DOHH2 (cell line): ENCODE data around the gene ATG16L1.

ENCODE experiments used
- H3F3A ChIP-seq: fragments of 200-600 bp; sonication (generic), shearing (Covaris generic); 2 replicates; pipeline ENCODE4 v1.6.0; 2016; ENCODE audit warnings: antibody characterized with exemption, mild to moderate bottlenecking; ENCODE audit not compliant: control insufficient read depth, insufficient read depth
- H3K27ac ChIP-seq: fragments of 200-600 bp; sonication (generic); 2 replicates; pipeline ENCODE4 v1.5.1; 2014; ENCODE audit warnings: low read depth, mild to moderate bottlenecking, low read length, moderate library complexity
- H3K27me3 ChIP-seq: fragments of 200-600 bp; sonication (generic); 2 replicates; pipeline ENCODE4 v1.6.1; 2014; ENCODE audit warnings: mild to moderate bottlenecking, low read length, mixed read lengths; ENCODE audit not compliant: control insufficient read depth
- H3K36me3 ChIP-seq: fragments of 200-600 bp; sonication (generic); 2 replicates; pipeline ENCODE4 v1.6.1; 2014; ENCODE audit warnings: mild to moderate bottlenecking, low read length, moderate library complexity, mixed read lengths; ENCODE audit not compliant: control insufficient read depth
- H3K4me1 ChIP-seq: fragments of 200-600 bp; sonication (generic); 2 replicates; pipeline ENCODE4 v1.6.1; 2014; ENCODE audit warnings: mild to moderate bottlenecking, low read length, mixed read lengths; ENCODE audit not compliant: control insufficient read depth
- H3K4me2 ChIP-seq: fragments of 200-600 bp; sonication (generic); 2 replicates; pipeline ENCODE4 v1.6.0; 2014; ENCODE audit warnings: mild to moderate bottlenecking, low read length, moderate library complexity
- H3K4me3 ChIP-seq: fragments of 200-600 bp; sonication (generic); 2 replicates; pipeline ENCODE4 v1.5.1; 2014; ENCODE audit warnings: mild to moderate bottlenecking, low read length, mixed read lengths
- H3K79me2 ChIP-seq: fragments of 200-600 bp; sonication (generic); 2 replicates; pipeline ENCODE4 v1.6.1; 2014; ENCODE audit warnings: mild to moderate bottlenecking, low read length, mixed read lengths; ENCODE audit not compliant: control insufficient read depth
- H3K9me2 ChIP-seq: fragments of 200-600 bp; sonication (generic); replicated peaks from 2 replicates; pipeline ENCODE4 v1.6.1; 2014; ENCODE audit warnings: mild to moderate bottlenecking, low read length, mixed read lengths; ENCODE audit not compliant: control insufficient read depth
- H3K9me3 ChIP-seq: fragments of 200-600 bp; sonication (generic); 2 replicates; pipeline ENCODE4 v1.6.1; 2014; ENCODE audit warnings: antibody characterized with exemption, low read length, mixed read lengths; ENCODE audit not compliant: control insufficient read depth, insufficient read depth
- H4K20me1 ChIP-seq: fragments of 200-600 bp; sonication (generic); 2 replicates; pipeline ENCODE4 v1.6.0; 2014; ENCODE audit warnings: low read depth, mild to moderate bottlenecking, antibody characterized with exemption, low read length, moderate library complexity; ENCODE audit not compliant: control insufficient read depth, insufficient read depth
- EZH2phosphoT487 ChIP-seq: fragments of 200-600 bp; sonication (generic); IDR thresholded peaks from 2 replicates; pipeline ENCODE4 v1.6.1; 2017; ENCODE audit warnings: borderline replicate concordance, mild to moderate bottlenecking, antibody characterized with exemption, low read length, moderate library complexity, mixed read lengths
- TF ChIP-seq, protein P1 (sequence below): fragments of 200-600 bp; sonication (generic); IDR thresholded peaks from one replicate; pipeline ENCODE4 v1.5.1; 2014; ENCODE audit warnings: antibody characterized with exemption, mild to moderate bottlenecking, low read depth, low read length; ENCODE audit not compliant: poor library complexity, severe bottlenecking

The ATG16L1 gene

DNA sequence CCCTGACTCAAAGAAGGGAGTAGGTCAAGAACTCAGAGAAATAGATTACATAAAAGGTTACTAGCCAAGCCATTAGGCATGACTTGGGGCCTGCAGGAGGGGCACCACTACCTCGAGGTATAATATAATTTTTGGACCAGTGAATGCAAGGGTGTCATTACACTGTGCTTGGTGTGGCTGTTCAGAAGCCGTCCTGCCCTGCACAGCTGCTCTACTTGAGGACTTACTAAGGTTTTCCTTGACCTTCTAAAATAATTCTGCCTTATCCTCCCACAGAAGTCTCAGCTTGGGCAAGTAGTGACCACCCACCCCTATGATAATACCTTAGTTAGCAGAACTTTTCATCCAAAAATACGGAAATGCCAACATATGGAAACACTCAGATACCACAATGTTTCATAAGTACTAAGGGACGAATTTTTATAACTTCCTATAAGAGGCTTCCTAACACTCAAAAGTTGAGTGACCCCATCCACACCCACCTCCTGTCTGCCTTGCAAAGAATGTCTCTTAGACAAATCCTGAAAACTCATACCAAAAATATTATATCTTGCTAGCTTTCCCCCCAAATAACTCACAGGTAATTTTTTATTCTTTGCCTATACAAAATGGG lies 17.7 kb upstream of the ATG16L1 start:
- no peaks in the 10 kb centered on the region for H3K9me2 ChIP-seq
- no peak overlapping the region for H3K4me2 ChIP-seq
- no peaks in the 10 kb centered on the region for H3K79me2 ChIP-seq
- no peaks in the 10 kb centered on the region for H3K4me1 ChIP-seq
- no peak overlapping the region for H3K4me3 ChIP-seq
- no peaks in the 10 kb centered on the region for H4K20me1 ChIP-seq
- no peaks in the 10 kb centered on the region for H3K36me3 ChIP-seq
- H3K27ac ChIP-seq = no peak overlapping the region
- TF ChIP-seq, protein P1, sequence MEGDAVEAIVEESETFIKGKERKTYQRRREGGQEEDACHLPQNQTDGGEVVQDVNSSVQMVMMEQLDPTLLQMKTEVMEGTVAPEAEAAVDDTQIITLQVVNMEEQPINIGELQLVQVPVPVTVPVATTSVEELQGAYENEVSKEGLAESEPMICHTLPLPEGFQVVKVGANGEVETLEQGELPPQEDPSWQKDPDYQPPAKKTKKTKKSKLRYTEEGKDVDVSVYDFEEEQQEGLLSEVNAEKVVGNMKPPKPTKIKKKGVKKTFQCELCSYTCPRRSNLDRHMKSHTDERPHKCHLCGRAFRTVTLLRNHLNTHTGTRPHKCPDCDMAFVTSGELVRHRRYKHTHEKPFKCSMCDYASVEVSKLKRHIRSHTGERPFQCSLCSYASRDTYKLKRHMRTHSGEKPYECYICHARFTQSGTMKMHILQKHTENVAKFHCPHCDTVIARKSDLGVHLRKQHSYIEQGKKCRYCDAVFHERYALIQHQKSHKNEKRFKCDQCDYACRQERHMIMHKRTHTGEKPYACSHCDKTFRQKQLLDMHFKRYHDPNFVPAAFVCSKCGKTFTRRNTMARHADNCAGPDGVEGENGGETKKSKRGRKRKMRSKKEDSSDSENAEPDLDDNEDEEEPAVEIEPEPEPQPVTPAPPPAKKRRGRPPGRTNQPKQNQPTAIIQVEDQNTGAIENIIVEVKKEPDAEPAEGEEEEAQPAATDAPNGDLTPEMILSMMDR = no peak
- TF ChIP-seq EZH2phosphoT487 = no peak
- H3F3A ChIP-seq = no peaks in the 10 kb centered on the region
- no peaks in the 10 kb centered on the region for H3K9me3 ChIP-seq
- no peaks in the 10 kb centered on the region for H3K27me3 ChIP-seq

DNA sequence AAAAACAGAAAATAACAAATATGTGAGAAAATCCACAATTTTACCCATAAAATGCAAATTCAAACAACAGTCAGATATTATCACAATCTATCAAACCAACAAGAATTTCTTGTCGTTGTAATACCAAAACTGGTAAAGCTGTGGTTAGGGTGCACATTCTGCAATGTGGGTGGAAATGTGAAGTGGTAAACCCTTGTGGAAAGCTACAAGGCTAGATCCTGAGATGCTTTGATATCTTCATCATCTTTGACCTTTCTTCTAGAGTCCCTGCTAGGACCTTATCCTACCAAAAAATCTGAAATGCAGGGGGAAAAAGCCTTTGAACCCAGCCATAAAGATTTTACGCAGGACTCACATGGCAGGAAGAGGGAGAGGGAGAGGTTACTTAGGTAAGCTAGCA lies 17.2 kb upstream of the ATG16L1 start:
- TF ChIP-seq, protein P1 = no peak
- no peaks in the 10 kb centered on the region for H4K20me1 ChIP-seq
- H3K9me2 ChIP-seq = no peaks in the 10 kb centered on the region
- no peak overlapping the region for H3K4me3 ChIP-seq
- H3F3A ChIP-seq = no peaks in the 10 kb centered on the region
- H3K9me3 ChIP-seq = no peaks in the 10 kb centered on the region
- H3K27me3 ChIP-seq = no peaks in the 10 kb centered on the region
- no peaks in the 10 kb centered on the region for H3K79me2 ChIP-seq
- H3K4me2 ChIP-seq = no peak overlapping the region
- no peak overlapping the region for H3K27ac ChIP-seq
- H3K4me1 ChIP-seq = no peaks in the 10 kb centered on the region
- no peaks in the 10 kb centered on the region for H3K36me3 ChIP-seq

DNA sequence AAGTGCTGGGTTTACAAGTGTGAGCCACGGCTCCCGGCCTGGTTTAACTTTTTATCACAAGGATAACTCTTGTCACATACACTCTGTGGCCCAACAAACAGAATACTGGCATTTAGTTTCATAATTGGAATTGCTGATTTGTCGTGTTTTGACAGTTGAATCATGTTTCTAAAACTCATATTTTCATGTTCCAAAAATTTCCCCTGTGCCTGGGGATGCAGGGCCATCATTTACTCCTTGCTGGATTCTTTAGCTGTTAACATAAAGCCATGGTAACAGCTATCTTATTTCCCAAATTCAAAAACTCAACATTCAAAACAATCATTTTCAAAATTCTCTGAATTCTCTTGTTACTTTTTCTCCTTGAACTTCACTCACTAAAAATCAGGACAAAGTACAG lies 16.5 kb upstream of the ATG16L1 start:
- H3K79me2 ChIP-seq = no peaks in the 10 kb centered on the region
- H3K27ac ChIP-seq = no peak overlapping the region
- no peak for TF ChIP-seq EZH2phosphoT487
- TF ChIP-seq, protein P1 = no peak
- H3K27me3 ChIP-seq = no peaks in the 10 kb centered on the region
- H3F3A ChIP-seq = no peaks in the 10 kb centered on the region
- H4K20me1 ChIP-seq = no peaks in the 10 kb centered on the region
- H3K4me1 ChIP-seq = peaks cover 5% of the 10 kb centered on the region; the same call in 1 of the 2 replicates
- no peaks in the 10 kb centered on the region for H3K9me3 ChIP-seq
- H3K4me2 ChIP-seq = no peak overlapping the region
- no peaks in the 10 kb centered on the region for H3K9me2 ChIP-seq
- no peaks in the 10 kb centered on the region for H3K36me3 ChIP-seq
- H3K4me3 ChIP-seq = no peak overlapping the region
